Ureter (tissue), 1 donor: ENCODE measurements around the gene SNF8. TPM values are rescaled to one million over a fixed set of nuclear protein-coding genes. Genes with fewer than 3 reads are reported as not detected.

Source experiments
- DNase-seq: peaks from one replicate; pipeline ENCODE4 v3.0.0-alpha.2; 2020; ENCODE audit warnings: low spot score
- total RNA-seq: library from RNA; stranded (reverse); gene quantifications from one replicate; pipeline ENCODE4 v1.2.4, GENCODE V29; 2023
- donor health status: DM: yes; HTN: yes; CAD: no.

SNF8 gene
- total RNA-seq, 1 donor from 2014 or later = 76.0 TPM

GRCh38 chr17:48929812-48930165 is 14.9 kb downstream of the SNF8 start:
- no peak for DNase-seq

- DNase-seq = no peak
These were observed 15.5 kb downstream of the SNF8 start for GRCh38 chr17:48928876-48929811.

DNA sequence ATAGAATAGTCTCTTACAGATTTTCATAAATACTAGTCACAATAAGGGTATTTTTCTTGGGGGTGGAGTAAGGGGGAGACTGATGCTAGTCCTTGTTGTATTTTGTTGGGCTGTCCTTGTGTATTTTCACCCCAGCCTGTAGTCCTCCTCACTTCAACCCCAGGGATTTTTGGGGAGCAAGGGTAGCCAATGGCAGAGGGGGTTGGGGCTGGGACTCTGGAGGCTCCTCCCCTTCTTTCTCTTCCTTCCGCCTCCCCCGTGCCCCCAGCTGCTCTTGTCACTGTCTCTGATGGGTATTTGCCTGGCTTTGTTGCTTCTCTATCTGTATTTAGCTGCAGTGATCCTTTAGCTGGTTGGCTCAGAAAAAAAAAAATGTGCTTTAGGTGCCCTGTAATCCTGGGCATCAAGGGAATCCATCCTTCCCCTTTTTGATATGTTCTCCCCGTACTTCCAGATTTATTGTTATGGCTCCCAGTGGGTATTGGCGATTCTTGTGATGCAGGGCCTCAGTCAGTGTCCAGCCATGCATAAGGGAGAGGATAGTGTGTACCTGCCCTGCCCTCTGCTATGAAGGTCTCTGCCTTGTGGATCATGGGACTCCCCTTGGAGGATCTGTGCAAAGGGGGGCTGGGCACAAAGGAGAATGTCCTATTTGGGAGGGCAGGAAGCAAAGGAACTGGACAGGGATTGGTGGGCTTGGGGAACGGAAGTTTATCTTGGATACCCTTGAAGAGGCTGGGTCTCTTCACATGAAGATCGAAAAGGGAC is 16.5 kb downstream of the SNF8 start:
- DNase-seq = no peak

DNA sequence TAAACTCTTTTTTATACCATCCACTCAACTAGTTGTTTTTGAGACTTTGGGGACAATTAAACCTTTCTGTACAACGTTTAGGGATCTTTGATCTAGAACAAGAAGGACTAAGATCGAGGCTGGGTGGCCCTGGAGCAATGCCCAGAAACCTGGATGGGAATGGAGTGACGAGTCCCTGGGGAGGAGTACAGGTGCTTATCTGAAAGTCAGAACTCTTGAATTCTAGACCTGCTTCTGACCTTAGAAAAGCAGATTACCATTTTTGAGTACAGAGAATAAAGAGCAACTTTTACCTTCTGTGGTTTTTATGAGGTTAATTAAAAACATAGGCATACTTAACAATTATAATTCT is 18.7 kb downstream of the SNF8 start:
- DNase-seq = no peak

DNA sequence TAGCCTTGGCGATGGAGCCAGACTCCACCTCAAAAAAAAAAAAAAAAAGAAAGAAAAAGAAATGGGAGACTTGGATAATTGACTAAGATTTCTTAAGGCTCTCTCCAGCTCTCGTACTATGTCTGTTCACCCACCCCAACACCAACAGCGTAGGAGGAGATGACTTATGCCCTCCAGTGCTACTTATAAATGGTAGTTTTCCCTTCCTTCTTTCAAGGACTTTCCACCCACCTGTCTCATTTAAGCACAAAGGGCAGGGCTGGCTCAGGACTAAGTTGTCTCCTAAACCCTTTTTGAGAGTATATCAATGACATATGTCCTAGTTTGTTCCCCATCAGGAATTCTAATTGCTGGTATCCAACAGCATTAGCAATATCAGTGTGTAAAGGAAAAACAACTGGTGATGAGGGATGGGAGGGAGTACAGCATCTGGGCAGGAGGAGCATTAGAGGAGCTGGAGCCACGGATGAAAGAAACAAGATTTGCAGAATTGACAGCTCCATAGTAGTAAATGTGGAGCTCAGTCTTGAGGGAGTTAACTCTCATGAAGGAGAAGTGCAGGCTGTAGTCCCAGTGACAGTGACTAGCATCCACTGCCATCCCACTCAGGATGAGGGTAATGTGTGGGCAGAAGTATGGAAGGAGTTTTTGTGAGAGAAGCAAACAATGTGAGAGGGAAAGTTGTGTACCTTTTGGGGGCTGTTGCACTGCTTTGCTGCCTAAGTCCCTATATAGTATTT is 19.2 kb downstream of the SNF8 start:
- no peak for DNase-seq

GRCh38 chr17:48915459-48916282 is 29.0 kb downstream of the SNF8 start:
- DNase-seq = no peak

- DNase-seq = no peak
These were observed 32.2 kb downstream of the SNF8 start for GRCh38 chr17:48912476-48912875.

GRCh38 chr17:48910370-48910769 is 34.3 kb downstream of the SNF8 start:
- no peak for DNase-seq

DNA sequence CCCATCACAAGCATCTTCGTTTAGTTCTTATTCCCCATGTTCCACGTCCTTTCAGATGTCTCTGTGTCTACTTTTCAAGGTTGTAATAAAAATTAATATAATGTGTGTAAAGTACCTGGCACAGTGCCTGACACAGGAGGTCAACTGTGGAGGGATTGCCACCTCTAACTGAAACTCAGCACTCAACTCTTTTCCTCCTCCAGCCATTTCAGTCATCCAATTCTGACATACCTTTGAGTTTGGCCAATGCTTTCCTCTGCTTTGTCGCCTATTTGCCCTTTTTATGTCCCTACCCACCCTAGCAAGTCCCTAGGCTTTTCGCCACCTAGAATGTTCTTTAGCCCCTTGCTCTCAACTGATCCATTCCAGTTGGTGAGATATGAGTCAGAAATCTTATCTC is 34.9 kb downstream of the SNF8 start:
- no peak for DNase-seq

GRCh38 chr17:48908853-48909394 is 35.7 kb downstream of the SNF8 start:
- peak; percentile 83 for DNase-seq

DNA sequence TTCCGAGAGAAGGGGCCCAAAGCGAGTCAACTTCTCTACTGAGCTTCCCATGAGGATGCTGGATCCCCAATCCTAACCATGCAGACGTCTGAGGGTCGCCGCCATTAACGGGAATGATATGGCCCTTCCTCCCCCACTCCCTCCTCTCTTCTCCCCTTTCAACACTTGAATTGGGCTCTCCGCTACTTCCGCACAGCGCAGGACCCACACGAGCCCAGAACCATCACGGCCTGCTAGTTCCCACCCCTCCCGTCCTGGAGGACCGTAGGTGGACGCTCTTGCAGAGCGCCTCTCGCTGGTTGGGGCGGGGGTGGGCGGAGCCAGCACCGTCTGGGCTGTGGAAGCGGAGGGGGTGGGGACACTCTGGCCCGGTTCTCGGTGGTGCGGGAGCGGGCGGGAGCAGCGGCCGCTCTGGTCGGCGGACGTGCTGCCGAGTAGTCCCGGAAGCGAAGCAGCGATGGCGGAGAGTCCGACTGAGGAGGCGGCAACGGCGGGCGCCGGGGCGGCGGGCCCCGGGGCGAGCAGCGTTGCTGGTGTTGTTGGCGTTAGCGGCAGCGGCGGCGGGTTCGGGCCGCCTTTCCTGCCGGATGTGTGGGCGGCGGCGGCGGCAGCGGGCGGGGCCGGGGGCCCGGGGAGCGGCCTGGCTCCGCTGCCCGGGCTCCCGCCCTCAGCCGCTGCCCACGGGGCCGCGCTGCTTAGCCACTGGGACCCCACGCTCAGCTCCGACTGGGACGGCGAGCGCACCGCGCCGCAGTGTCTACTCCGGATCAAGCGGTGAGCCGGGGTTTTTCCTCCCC is 36.4 kb downstream of the SNF8 start, which contains the start of gene UBE2Z:
UBE2Z (plus strand) TSS at position 361 of the 797 bp plus-strand sequence; CDS start at position 458, 97 bp downstream.
- peak; percentile 95 for DNase-seq

DNA sequence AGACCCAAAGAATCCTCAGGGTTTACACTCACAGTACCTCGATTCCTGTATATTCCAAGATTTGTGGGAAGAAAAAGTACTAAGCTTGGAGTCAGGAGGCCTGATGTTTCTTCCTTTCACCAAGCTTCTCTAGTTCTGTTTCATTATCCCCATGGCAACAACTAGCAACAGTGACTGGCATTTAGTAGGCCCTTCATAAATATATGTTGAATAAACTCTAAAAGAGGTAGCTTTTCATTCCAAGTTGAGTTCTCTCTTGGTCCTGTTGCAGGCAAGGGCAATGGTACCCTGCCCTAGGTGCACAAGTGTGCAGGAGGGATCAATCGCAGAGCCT is 37.0 kb downstream of the SNF8 start:
- no peak for DNase-seq

DNA sequence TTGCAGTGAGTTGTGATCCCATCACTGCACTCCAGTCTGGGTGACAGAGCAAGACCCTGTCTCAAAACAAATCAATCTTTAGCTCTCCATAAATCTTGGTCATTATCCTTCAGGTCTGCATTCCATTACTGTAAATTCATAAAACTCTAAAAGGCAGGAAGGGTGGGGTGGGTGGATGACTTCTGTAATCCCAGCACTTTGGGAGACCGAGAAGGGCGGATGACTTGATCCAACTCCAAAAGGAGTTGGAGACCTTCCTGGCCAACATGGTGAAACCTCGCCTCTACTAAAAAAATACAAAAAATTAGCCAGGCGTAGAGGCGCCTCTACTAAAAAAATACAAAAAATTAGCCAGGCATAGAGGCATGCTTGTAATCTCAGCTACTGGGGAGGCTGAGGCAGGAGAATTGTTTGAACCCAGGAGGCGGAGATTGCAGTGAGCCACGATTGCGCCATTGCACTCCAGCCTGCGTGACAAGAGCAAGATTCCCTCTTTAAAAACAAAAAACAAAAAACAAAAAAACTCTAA is 38.6 kb downstream of the SNF8 start:
- no peak for DNase-seq

GRCh38 chr17:48904428-48904827 is 40.2 kb downstream of the SNF8 start:
- DNase-seq = no peak

- no peak for DNase-seq
These were observed 41.2 kb downstream of the SNF8 start for GRCh38 chr17:48903401-48903800.

DNA sequence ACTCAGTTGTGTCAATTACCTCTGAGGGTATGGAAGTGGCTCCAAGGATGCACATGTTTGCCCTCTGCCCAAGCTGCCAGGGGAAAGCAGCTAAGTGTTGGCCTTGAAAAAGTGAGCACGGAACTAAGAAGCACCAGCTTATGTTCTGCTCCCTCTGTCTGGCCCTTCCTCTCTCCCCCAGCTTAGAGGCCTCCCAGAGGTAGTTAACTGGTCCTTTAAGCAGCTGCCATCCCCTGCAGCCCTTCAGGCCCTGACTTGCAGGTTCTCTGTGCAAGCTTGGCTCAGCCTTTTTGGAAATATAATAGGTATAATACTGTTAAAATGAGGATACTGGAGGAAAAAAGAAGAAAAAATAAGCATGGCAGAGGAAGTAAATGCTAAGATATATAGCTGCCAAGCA is 43.4 kb downstream of the SNF8 start:
- no peak for DNase-seq

DNA sequence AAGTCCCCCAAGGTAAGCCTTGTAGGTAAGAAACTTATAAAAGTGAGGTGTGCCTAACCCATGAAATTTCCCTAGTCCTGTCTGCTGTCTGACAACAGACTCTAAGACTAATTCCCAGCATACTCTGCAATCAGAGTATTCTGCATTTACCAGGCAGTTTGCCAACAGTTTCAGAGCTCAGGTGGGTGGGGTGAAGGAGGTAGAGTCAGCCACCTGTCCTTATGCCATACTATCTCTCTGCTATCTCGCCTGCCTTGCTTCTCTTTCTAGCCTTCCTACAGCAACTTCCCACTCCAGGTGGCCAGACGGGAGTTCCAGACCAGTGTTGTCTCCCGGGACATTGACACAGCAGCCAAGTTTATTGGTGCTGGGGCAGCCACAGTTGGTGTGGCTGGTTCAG is 49.8 kb downstream of the SNF8 start:
- no peak for DNase-seq

GRCh38 chr17:48893646-48894508 is 50.8 kb downstream of the SNF8 start:
- DNase-seq = no peak
